OCI-M2 (cell line): ENCODE data around the gene SHLD1.

Experiments used
- DNase-seq: peaks from one replicate; lab custom pipeline; 2025; ENCODE audit not compliant: unreplicated experiment; lab: John Stamatoyannopoulos, UW

SHLD1 gene

DNA sequence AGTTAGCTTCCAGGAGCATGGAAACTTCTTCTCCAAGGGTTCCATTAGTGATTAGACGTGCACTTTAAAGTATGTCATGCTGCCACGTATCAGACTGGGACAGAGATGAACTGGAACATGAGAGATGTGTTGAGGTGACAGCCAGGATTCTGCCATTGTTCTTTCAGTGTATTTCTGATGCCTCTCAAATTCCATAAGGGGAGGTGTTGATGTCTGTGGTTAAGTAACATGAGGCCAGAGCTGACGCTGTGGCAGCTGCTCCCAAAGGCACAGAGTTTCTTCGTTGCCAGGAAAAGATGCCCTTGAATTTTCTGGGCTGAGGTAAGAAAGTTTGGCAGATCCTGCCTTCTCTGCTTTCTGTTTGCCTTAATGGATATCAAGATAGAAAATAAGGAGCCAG, 136.6 kb downstream of the SHLD1 start:
- DNase-seq: no peak

DNA sequence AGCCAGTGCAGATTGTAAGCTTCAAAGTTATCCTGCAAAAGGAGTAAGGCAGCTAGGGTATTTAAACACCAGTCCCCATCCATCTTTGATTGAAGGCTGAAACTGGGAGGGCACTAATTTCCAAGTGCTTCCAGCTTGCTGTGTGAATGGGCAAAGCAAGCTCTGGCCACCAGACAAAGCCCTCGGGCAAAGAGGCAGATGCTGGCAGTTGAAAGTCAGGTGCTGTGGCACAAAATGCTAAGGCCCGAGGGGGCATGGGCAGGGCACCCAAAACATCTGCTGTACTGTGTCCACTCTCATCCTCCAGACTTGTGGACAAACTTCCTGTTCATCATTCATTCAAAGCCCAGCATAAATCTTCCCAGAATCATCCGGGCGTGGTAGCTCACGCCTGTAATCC, 137.2 kb downstream of the SHLD1 start:
- DNase-seq: no peak

DNA sequence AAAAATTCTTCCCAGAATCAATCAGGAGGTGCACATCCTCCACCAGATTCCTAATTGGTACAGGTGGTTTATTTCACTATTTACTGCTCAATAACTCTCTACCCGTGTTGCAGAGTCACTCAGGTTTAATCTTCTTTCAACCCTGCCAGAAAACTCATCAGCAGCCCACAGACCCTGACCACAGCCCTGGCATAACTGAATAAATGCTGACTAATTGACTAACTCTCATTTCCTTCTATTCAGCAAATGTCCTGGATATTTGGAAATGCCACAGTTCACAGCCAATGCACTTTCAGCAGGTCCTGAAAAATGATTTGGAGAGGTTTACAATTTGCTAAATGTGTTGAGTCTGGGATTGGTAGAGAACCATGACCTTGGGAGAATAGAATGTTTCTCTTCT, 137.8 kb downstream of the SHLD1 start:
- no peak for DNase-seq

DNA sequence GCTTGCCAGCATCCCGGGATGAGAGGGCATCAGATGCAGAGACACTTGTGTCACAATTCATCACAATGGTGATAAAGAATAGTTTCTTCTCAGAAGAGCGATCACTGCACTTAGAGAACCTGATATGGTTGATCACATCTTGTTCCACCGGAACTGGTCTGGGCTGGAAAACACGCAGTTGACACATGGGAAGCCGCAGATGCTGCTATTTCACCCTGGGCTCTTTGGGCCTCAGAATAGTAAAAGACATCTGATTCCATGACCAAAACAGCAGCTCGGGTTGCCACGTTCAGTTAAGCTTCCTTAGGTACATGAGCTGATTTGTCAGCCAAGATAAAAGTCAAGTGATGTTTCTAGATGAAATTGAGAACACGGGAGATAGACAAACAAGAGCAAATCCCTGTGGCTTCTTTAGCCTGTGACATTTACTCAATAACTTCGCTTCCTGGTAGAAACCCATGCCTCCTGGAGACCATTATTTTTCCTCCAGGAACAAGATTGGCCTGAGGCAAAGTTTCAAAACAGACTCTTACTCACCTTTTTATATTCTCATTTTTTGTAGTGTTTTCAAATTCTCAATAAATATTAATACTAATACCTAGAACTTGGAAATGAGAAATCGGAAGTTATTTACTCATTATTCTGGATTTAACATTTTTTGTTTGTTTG, 140.7 kb downstream of the SHLD1 start:
- DNase-seq: no peak

DNA sequence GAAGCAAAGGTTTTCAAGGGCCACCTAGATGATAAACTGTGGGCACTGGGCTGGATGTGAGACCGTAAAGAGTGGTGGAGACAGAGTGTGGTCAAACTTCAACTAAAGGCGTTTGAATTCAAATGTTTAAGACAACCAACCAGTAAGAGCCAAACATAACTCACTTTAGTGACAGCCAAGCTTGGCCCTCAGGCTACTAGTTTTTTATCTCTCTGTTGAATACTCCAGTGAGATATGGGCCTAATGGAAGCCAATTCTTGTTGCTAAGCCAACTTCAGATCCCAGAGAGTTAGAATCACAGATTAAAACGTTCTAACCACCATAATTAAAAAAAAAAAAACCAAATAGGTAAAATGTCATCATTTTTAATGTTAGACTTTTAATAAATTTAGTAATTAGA, 142.9 kb downstream of the SHLD1 start:
- DNase-seq: no peak

- DNase-seq: no peak
Observed at GRCh38 chr20:5893621-5894020, 143.4 kb downstream of the SHLD1 start.

GRCh38 chr20:5895626-5896025, 145.4 kb downstream of the SHLD1 start:
- no peak for DNase-seq

GRCh38 chr20:5899444-5899843, 149.2 kb downstream of the SHLD1 start:
- no peak for DNase-seq

DNA sequence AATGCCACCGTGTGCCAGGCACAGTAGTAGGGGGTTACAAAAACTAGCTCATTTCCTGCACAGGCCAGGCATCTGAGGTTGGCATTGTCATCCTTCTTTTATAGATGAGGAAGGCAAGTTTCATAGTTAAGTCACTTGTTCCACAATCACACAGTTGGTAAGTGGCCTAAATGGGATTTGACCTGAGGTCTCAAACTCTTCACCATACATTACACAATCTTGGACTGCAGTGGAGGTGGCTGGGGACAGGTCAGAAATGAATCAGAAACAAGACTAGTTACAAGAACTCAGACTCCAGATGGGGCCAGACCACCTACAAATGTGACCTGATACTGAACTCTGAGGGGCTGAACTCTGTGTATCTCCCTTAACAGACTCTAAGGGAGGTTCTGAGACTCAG, 150.7 kb downstream of the SHLD1 start:
- DNase-seq: no peak

DNA sequence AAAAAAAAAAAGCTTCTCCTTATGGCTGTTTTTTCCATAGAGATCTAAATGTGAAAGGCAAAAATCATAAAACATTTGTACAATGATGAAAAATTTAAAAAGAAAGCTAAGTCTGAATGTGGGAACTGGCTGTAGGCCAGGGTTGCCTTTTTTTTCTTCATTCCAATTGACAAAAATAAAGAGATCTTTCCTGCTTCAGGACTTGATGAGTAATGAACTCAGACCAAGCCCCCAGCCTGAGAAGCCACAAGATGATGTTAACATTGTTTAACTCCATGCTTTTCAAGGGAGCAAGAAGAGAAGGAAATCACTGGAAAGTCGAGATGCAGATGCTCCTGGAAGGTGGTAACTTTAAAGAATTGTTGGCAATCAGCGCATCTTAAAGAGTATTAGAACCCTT, 158.8 kb downstream of the SHLD1 start:
- no peak for DNase-seq

- DNase-seq: no peak
Observed at GRCh38 chr20:5910186-5910585, 160.0 kb downstream of the SHLD1 start.

- DNase-seq: no peak
Observed at GRCh38 chr20:5913166-5913565, 163.0 kb downstream of the SHLD1 start.
